Esophagus squamous epithelium (tissue), 5 donors: ENCODE measurements around the gene IGF1. TPM values are rescaled to one million over a fixed set of nuclear protein-coding genes. Genes with fewer than 3 reads are reported as not detected.

Source experiments
- DNase-seq: peaks from one replicate; lab custom pipeline; 2025; lab: John Stamatoyannopoulos, UW
- H3K27ac ChIP-seq, 4 donors: fragments of 200-600 bp; sonication (generic); one replicate each; pipeline ENCODE4 v1.5.1; 2016 to 2019; ENCODE audit warnings: mild to moderate bottlenecking in 1 of 4
- H3K27me3 ChIP-seq, 4 donors: fragments of 200-600 bp; sonication (generic); 1 replicate in 3 of 4; 2 replicates in 1 of 4; pipeline versions ENCODE4 v1.5.1 to v1.6.0; 2017 to 2021; ENCODE audit warnings: antibody characterized with exemption in 1 of 4
- H3K36me3 ChIP-seq, 3 donors: fragments of 200-600 bp; sonication (generic); one replicate each; pipeline ENCODE4 v1.5.1; 2016 to 2019
- H3K4me1 ChIP-seq, 3 donors: fragments of 200-600 bp; sonication (generic); one replicate each; pipeline ENCODE4 v1.5.1; 2017 to 2019
- H3K4me3 ChIP-seq, 4 donors: fragments of 200-600 bp; sonication (generic); 1 replicate in 3 of 4; 2 replicates in 1 of 4; pipeline ENCODE4 v1.5.1; 2016 to 2019; ENCODE audit warnings: mild to moderate bottlenecking in 2 of 4, moderate library complexity in 1 of 4
- H3K9me3 ChIP-seq, 3 donors: fragments of 200-600 bp; sonication (generic); one replicate each; pipeline ENCODE4 v1.5.1; 2016 to 2019
- POLR2A ChIP-seq, 4 donors: fragments of 450-650 bp; IDR thresholded peaks; one replicate each; pipeline ENCODE4 v1.6.1; 2017; ENCODE audit warnings: antibody characterized with exemption in 4 of 4, mild to moderate bottlenecking in 4 of 4, moderate library complexity in 3 of 4
- WGBS, 2 donors: methylation state at CpG; one replicate each; pipeline ENCODE4 v1.1.5; 2018; 5-methylcytosine and 5-hydroxymethylcytosine counted together
- intact Hi-C: fragments of 100-400 bp; cut with DNase I; formaldehyde crosslinking; loops from one replicate; pipeline ENCODE4 v1.15.0; 2022
- total RNA-seq, 4 donors: library from RNA; depleted of rRNA; stranded (reverse); fragments of >200 nt; gene quantifications; one replicate each; pipeline ENCODE4 v1.1.0, GENCODE V29; 2016
- TF ChIP-seq, protein P1 (sequence below), 6 experiments: fragments of 450-650 bp in 4 of 6; fragments of 200-600 bp in 2 of 6; sonication (generic) in 2 of 6; IDR thresholded peaks; one replicate each; pipeline ENCODE4 v1.5.1; 2016 to 2019; ENCODE audit warnings: antibody characterized with exemption in 6 of 6, mild to moderate bottlenecking in 4 of 6, moderate library complexity in 4 of 6
- donor health status: DM: yes; HTN: yes; CAD: no.

IGF1 gene
- total RNA-seq, 4 donors from 2014 or later: 0.23 to 36.3 (median 5.6) TPM

DNA sequence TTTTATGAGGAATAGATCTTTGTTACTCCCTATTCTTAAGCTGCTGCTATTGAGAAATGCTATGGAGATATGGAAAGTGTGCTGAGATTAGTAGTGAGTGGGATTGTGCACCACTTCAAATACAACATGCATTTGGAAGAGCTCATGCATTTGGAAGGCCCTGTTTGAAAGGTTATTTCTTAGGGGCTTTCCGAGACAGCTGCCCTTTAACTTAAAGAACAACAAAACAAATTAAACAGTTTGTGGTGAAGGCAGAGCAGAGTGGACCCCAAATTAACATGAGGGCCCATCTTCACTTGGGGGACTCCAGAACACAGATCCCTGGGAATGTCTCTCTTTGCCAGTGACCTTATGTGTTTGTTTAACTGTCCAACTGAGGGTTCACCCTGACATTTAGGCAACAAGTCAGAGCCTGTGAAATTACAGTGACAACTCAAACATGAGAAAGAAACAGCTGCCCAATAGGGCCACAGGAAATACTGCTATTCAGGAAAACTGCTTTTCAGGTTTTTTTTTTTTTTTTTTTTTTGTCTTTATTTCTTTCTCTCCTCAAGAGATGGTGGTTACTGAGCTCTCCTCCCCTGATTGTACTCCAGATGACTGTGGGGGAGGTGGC lies 41.4 kb upstream of the IGF1 start:
- Histone ChIP-seq H3K27me3 (no peaks in the 10 kb centered on the region), H3K4me3 (no peak overlapping the region), H3K4me1 (no peaks in the 10 kb centered on the region), H3K9me3 (no peaks in the 10 kb centered on the region), H3K36me3 (no peaks in the 10 kb centered on the region), H3K27ac (no peak overlapping the region)
- intact Hi-C loops: no loop called here
- TF ChIP-seq POLR2A (IDR thresholded peaks at IDR 0.05): no peak
- TF ChIP-seq, protein P1, sequence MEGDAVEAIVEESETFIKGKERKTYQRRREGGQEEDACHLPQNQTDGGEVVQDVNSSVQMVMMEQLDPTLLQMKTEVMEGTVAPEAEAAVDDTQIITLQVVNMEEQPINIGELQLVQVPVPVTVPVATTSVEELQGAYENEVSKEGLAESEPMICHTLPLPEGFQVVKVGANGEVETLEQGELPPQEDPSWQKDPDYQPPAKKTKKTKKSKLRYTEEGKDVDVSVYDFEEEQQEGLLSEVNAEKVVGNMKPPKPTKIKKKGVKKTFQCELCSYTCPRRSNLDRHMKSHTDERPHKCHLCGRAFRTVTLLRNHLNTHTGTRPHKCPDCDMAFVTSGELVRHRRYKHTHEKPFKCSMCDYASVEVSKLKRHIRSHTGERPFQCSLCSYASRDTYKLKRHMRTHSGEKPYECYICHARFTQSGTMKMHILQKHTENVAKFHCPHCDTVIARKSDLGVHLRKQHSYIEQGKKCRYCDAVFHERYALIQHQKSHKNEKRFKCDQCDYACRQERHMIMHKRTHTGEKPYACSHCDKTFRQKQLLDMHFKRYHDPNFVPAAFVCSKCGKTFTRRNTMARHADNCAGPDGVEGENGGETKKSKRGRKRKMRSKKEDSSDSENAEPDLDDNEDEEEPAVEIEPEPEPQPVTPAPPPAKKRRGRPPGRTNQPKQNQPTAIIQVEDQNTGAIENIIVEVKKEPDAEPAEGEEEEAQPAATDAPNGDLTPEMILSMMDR (IDR thresholded peaks at IDR 0.05): no peak
- WGBS, 2 donors: 75 to 85% methylated on average over 1 of the region's 1 CpG
- DNase-seq: no peak

DNA sequence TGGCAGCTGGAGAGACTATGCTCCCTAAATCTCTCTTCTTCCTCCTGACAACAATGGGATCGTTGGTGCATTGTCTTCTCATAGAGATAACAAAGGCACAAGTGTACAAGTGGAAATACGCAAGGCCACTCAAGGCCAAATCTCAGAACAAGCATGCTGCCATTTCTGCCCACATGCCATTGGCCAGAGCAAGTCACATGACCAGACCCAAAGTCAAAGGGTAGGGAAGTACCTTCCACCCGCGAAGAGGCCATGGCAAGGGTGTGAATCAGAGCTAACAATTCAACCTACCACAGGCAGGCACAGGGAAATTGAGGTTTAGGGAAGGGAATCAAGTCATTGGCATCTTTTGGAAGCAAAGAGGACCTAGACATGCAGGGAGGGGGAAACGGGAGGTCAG lies 38.5 kb upstream of the IGF1 start:
- Histone ChIP-seq H3K9me3 (no peaks in the 10 kb centered on the region), H3K27ac (no peak overlapping the region), H3K36me3 (no peaks in the 10 kb centered on the region), H3K4me3 (no peak overlapping the region), H3K27me3 (no peaks in the 10 kb centered on the region), H3K4me1 (no peaks in the 10 kb centered on the region)
- no peak for DNase-seq
- intact Hi-C loops: no loop called here
- 83 to 90% methylated on average over 1 to 5 of the region's 5 CpGs for WGBS, 2 donors
- TF ChIP-seq, protein P1 (IDR thresholded peaks at IDR 0.05): no peak
- no peak for TF ChIP-seq POLR2A (IDR thresholded peaks at IDR 0.05)

DNA sequence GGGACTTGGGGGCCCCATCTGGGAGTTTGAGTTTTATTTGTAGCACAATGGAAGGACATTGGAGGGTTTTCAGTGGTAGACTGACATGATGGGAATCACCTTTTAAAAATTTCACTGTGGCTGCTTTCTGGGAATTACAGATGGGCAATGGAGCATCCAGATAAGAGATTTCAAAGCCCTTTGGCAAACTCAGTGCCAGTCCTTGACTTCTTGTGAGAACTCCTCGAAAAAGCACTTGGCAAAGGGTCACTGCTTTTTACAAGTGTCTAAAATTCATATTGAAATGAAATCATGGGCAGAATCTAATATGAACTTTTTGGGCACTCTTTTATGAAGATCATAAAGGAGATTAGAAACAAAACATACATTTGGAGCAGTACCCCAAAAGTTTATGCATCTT lies 34.3 kb upstream of the IGF1 start:
- Histone ChIP-seq H3K27me3 (no peaks in the 10 kb centered on the region), H3K4me3 (no peak overlapping the region), H3K9me3 (no peaks in the 10 kb centered on the region), H3K36me3 (no peaks in the 10 kb centered on the region), H3K27ac (no peak overlapping the region), H3K4me1 (no peaks in the 10 kb centered on the region)
- DNase-seq: no peak
- 67% methylated on average over 1 of the region's 1 CpG; no CpG with 5 or more reads in 1 of the 2 donors for WGBS, 2 donors
- intact Hi-C loops: no loop called here
- TF ChIP-seq, protein P1 (IDR thresholded peaks at IDR 0.05): no peak
- no peak for TF ChIP-seq POLR2A (IDR thresholded peaks at IDR 0.05)

DNA sequence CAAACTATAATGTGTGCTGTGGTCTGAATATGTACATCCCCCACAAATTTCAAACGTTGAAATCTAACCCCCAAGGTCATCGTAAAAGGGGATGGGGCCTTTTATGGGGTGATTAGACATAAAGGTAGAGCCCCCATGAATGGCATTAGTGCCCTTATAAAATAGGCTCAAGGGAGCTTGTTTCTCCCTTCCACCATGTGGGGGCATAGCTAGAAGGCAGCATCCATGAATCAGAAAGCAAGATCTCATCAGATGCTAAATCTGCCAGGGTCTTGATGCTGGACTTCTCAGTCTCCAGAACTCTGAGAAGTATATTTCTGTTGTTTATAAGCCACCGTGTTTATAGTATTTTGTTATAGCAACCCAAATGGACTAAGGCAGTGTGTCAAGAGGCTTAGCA lies 33.4 kb upstream of the IGF1 start:
- H3K4me1 ChIP-seq: no peaks in the 10 kb centered on the region
- WGBS, 2 donors: 61 to 66% methylated on average over 3 of the region's 3 CpGs
- intact Hi-C loops: no loop called here

DNA sequence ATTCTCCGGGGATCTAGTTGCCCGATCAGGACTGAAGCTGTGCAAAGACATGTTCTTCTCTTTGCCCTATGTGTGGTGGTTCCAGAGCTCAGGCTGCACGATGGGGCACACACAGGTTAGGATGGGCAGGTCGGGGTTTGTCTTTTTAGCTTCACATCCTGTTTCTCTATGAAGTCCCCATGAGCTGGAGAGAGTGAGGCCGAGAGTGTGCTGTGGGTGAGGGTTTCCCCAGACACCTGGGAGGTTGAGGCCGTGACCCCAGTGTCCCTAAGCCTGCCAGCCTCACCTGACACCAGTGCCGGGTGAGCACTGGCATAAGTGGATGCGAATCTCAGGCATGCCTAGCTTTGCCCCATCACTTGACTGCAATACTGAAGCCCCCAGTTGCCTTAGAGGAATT lies 32.9 kb upstream of the IGF1 start:
- no peak for TF ChIP-seq POLR2A (IDR thresholded peaks at IDR 0.05)
- TF ChIP-seq, protein P1 (IDR thresholded peaks at IDR 0.05): no peak

More for the DNA sequence above, 33.4 kb upstream of the IGF1 start:
- Histone ChIP-seq H3K27me3 (no peaks in the 10 kb centered on the region), H3K4me3 (no peak overlapping the region), H3K27ac (no peak overlapping the region), H3K9me3 (no peaks in the 10 kb centered on the region), H3K36me3 (no peaks in the 10 kb centered on the region)
- TF ChIP-seq, protein P1 (IDR thresholded peaks at IDR 0.05): no peak
- TF ChIP-seq POLR2A (IDR thresholded peaks at IDR 0.05): no peak
- DNase-seq: no peak

More for the DNA sequence above, 32.9 kb upstream of the IGF1 start:
- intact Hi-C loops: no loop called here
- no peaks in the 10 kb centered on the region for H3K9me3 ChIP-seq
- no peaks in the 10 kb centered on the region for H3K36me3 ChIP-seq
- H3K27ac ChIP-seq: no peak overlapping the region
- WGBS, 2 donors: 70 to 71% methylated on average over 4 to 5 of the region's 8 CpGs
- H3K4me1 ChIP-seq: no peaks in the 10 kb centered on the region
- no peak overlapping the region for H3K4me3 ChIP-seq
- no peaks in the 10 kb centered on the region for H3K27me3 ChIP-seq
- DNase-seq: no peak
